Limb (tissue), 2 donors: ENCODE measurements around the gene NAV2.

Experiments used
- DNase-seq, 2 donors: peaks; one replicate each; pipeline ENCODE4 v3.0.0-alpha.2; 2016; ENCODE audit errors: extremely low spot score in 2 of 2

The NAV2 gene

DNA sequence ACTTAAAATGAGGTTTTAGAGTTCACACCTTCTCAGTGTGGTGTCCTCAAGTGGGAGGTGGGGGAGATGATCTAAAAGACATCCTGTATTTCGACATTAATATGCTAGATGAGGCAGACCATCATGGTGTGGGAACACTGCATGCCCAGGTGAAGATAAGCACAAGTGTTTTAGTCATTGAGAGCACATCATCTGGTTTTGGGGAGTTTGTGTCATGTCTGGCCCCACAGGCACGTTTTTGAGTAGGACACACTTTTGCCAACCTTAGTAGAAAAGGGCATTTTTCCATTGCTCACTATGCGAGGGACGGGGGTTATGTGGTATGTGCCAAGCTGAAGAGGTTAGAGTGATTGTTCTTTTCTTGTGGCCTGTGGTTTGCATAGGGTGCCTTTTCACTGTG lies 258.3 kb downstream of the NAV2 start:
- no peak for DNase-seq

GRCh38 chr11:19972091-19972490 lies 259.5 kb downstream of the NAV2 start:
- no peak for DNase-seq

- no peak for DNase-seq
Measured at GRCh38 chr11:19972651-19973050, 260.0 kb downstream of the NAV2 start.

- no peak for DNase-seq
Measured at GRCh38 chr11:19973136-19973635, 260.5 kb downstream of the NAV2 start.

GRCh38 chr11:19974886-19975285 lies 262.2 kb downstream of the NAV2 start:
- no peak for DNase-seq

DNA sequence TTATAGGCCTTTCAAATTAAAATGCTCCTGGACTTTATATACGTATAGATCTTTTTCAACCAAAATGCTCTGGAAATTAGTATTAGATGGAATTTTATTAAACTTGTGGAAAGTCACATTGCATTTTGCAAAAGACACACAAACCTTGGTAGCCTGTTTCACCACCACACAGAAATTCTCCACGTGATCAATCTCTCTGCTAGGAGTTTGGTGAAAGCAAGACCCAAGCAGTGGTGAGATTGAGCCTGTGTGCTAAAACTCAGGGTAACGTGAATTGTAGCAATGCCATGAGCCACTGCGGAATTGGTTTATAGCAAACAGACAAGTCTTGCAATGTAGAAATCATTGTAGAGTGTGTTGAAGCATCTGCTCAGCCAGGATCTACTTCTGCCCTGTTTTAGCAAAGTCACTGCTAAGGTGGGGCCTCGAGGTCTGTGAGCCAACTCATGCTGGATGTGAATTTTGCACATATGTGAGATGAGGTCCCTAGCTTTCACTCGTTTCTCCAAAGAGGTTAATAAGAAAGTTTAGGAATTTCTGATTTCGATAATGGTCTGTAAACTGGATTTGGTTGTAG lies 262.9 kb downstream of the NAV2 start:
- DNase-seq, result no peak

- DNase-seq, result no peak
Measured at GRCh38 chr11:19976281-19976941, 263.8 kb downstream of the NAV2 start.

GRCh38 chr11:19977941-19978340 lies 265.3 kb downstream of the NAV2 start:
- no peak for DNase-seq

GRCh38 chr11:19978668-19979518 lies 266.3 kb downstream of the NAV2 start:
- DNase-seq, result no peak

DNA sequence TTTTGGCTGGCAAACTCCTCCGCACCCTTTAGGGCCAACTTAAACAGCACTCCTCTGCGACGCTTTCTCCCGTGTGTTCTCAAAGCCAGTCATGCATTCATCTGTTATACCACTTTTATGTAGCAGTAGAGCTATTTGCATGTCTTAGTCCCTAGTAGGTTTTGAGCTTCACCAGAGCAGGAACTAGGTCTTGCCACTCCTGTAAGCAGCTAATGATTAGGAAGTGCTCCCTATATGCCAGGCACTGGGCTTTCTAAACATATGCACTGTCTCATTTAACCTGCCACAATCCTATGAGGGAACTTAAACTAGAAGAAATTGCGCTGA lies 266.8 kb downstream of the NAV2 start:
- no peak for DNase-seq

DNA sequence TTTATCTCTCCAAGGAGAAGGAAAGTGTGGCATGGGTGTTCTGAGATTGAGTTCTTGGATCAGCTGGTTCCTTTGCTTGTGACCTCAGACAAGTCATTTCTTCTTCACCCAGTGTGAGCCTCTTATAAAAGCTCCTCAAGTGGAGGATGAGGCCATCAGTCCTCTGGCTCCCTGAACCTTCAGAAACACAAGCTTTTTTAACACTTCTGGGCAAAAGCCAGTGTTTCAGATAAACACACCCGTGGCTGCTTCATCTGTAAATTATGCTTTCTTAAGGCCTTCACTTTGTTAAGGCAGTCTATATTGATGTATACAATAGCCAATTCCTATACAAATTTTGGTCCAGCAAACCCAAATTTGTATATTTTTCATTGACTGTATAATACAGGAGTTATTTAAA lies 267.8 kb downstream of the NAV2 start:
- DNase-seq, result no peak

DNA sequence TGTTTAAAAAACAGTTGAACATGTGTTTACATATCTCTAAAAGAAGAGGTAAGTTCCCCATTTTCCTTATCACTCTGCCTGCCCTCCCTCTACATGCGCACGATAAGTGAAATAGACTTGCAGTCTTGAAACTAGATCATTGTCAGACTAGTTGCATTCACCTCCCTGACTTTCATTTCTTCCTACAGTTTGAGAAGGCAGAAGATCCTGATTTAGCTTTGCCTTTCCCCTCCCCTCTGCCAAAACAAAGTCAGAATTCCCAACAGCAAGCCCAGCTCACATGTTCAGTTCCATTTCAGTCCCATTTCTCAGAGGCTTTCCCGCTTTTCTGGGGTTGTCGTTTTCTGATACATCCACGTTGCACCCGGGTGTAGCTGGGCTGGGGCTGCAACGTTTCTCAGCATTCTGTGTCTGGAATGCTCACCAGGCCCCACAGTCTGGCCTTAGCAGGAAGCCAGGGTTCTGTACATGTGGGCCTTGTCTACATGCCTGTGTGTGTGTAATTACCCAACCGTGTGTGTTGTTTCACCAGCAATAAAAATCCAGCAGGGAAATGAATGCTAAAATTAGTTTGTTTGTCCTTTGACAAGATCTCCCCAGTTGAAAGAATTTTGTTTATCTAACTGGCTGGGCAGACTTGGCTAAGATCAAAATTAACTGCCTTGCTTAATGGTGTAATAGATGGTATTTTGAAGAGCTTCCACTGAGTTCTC lies 268.5 kb downstream of the NAV2 start:
- no peak for DNase-seq

DNA sequence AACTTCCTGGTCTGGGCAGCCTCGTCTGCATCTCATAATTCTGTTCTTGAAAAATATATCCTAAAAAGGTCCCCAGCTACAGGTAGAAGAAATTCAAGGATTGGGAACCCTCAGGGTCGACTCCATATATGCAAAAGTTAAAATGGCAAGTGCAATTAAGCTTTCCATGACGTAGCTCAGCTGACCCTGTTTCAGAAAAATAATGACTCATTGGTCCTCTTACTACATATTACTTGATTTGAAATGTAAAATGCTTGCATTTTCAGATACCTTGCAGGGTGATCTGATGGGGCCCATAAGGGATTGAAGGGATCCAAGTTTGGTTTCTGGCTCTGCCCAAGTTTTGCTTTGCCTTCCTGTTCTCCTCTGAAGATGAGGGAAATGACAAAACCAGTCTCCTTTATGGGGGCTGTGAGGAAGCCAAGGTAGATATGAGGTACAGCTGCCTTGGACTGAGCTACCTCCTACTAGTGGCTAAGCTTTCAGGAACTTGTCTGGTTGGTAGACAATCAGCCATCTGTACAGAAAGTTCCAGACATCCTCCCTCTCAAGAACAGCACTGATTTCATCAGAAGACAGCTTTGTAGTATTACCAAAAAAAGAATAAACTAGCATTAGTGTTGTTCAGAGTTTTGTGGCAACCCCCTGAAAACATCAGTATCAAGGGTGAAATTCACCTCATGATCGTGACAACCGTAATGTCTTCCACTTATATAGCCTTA lies 270.3 kb downstream of the NAV2 start:
- DNase-seq, result no peak

DNA sequence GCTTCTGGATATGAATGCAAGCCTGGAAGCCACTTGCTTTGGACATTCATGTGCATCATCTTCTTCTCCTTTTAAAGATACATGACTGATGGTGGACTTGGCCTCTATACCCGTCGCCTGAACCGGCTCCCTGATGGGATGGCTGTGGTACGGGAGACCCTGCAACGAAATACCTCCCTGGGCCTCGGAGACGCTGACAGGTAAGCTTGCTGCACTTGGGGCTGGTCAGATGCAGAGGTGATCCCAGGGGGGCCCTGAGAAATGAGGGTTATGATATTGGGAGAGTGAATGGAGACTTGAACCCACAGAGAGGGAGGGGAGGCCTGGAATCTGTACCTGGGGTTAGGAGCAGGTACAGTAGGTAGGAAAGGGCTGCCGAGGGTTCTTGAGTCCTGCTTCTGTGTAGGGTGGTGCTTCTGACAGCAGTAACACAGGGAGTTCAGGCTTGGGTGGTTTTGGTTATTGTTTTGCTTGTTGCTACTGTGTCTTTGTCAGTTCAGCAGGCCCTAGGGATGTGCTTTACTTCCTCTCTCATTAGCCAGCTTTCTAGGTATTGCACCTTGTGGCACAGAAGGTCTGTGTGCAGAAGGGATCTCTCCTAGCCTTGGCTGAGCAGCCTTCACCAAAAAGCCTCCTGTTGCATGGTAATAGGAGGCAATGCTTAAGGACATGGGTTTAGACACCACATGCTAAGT lies 271.6 kb downstream of the NAV2 start:
- DNase-seq, result no peak

DNA sequence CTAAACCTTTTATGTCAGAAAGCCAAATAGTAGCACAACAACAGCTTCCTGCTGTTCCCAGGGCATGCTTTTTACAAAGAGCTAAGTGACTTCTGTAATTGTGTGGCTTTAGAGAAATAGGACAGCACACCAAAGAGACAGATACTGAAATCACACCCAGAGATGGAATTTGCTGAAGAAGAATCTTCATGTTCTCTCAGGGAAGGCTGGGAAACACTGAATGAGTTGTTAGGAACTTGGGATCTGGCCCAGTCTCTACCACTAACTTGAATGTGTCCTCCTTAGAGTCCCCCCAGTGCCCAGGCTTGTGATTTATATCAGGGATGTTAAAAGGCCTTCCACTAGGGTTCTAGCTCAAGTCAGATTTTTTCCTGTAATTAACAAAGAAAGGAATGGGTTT lies 272.5 kb downstream of the NAV2 start:
- no peak for DNase-seq

DNA sequence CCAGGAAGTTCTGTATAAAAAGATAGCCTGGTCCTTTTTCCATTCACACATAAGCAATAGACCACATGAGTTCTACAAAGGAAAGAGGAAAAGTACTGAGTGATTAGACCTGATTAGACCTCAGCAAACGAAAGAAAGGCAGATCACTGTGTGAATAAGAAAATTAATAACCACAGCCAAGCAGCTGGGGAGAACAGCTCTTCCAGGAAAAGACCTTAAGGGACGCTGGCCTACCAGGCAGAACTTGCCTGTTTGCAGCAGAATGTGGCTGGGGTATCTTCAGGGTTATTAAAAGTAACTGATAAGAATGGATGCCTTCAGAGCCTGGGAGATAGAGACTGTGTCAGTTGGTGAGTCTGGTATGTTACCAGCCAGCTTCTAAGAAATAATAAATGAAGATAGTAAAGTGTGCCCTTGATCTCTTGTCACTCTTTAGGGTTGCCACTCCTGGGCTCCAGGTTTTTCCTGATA lies 274.7 kb downstream of the NAV2 start:
- no peak for DNase-seq

DNA sequence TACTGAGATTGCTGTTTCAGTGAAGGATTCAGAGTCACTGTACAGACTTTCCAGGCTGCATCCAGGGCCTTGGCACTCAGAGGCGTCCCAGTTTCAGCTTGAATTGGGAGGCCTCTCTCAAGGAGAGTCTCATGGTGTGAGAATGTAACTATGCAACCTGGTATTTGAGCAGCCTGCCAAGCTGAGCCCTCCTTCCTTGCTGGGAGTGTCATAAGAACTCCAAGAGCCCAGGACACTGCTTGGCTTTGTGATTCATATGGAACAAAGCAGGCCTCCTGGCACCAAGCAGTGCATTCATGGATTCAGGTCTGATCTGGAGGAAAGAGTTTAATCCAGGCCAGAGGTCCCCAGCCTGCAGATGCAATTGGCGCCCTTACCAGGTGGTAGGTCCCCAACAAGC lies 276.0 kb downstream of the NAV2 start:
- no peak for DNase-seq

GRCh38 chr11:19989191-19989590 lies 276.6 kb downstream of the NAV2 start:
- DNase-seq, result no peak

GRCh38 chr11:19992162-19992561 lies 279.5 kb downstream of the NAV2 start:
- DNase-seq, result no peak

DNA sequence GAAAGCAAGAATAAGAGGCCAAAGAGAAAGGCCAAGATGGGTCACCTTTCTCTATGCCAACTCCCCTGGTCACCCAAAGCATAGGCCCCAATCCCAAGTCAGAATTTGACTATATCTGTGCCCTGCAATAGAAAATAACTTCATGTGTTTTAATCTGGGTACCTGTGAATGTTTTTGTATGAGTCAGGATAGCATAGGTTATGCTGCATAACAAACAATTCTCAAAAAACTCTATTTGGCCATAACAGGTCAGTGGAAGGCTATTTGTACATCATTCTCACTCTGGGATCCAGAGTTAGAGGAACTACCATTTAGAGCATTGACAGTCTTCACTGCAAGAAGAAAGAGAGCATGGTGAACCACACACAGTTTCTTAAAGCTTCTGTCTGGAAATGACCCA lies 280.4 kb downstream of the NAV2 start:
- no peak for DNase-seq

DNA sequence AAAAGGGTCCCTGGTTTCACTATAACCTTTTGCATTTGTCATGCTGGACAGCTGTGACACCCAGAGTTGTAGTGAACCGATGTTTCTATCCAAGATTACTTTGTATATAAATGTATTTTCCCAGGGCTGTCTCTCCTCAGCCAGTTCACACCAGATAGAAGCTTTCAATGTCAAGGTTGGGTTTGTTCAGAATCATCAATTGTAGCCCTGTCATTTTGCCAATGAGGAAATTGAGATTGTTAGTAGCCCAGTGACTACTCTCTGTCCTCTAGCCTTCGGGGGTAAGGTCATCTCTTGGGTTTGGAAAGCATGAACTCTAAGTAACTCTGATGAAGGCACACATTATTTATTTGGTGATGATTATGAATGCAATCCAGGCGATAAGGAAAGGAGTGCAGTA lies 282.0 kb downstream of the NAV2 start:
- no peak for DNase-seq
